Karpas-422 (cell line): Measurements from ENCODE around the gene FXYD3. TPM values are rescaled to one million over a fixed set of nuclear protein-coding genes. Genes with fewer than 3 reads are reported as not detected.

Experiments
- DNase-seq: peaks from one replicate; pipeline ENCODE4 v3.0.0-alpha.2; 2015
- H2AFZ ChIP-seq: fragments of 200-600 bp; sonication (generic); 2 replicates; pipeline ENCODE4 v1.6.1; 2014; ENCODE audit warnings: antibody characterized with exemption, low read length, mixed read lengths
- H3K27ac ChIP-seq: fragments of 200-600 bp; sonication (generic); 2 replicates; pipeline ENCODE4 v1.5.1; 2014; ENCODE audit warnings: mild to moderate bottlenecking, low read length, moderate library complexity
- H3K27me3 ChIP-seq: fragments of 200-600 bp; sonication (generic); 2 replicates; pipeline ENCODE4 v1.6.1; 2014; ENCODE audit warnings: low read length, mixed read lengths
- H3K36me3 ChIP-seq: fragments of 200-600 bp; sonication (generic); 2 replicates; pipeline ENCODE4 v1.6.1; 2014; ENCODE audit warnings: low read length, mixed read lengths; ENCODE audit not compliant: insufficient read depth
- H3K4me1 ChIP-seq: fragments of 200-600 bp; sonication (generic); 2 replicates; pipeline ENCODE4 v1.6.1; 2014; ENCODE audit warnings: mild to moderate bottlenecking, low read length, mixed read lengths
- H3K4me2 ChIP-seq: fragments of 200-600 bp; sonication (generic); 2 replicates; pipeline ENCODE4 v1.6.1; 2014; ENCODE audit warnings: low read length, low read depth, mild to moderate bottlenecking; ENCODE audit not compliant: poor library complexity, severe bottlenecking
- H3K4me3 ChIP-seq: fragments of 200-600 bp; sonication (generic); 2 replicates; pipeline ENCODE4 v1.5.1; 2014; ENCODE audit warnings: mild to moderate bottlenecking, antibody characterized with exemption, low read length, mixed read lengths
- H3K79me2 ChIP-seq: fragments of 200-600 bp; sonication (generic); 2 replicates; pipeline ENCODE4 v1.6.1; 2014; ENCODE audit warnings: mild to moderate bottlenecking, low read length, mixed read lengths
- H3K9ac ChIP-seq: fragments of 200-600 bp; sonication (generic); 2 replicates; pipeline ENCODE4 v1.6.0; 2014; ENCODE audit warnings: low read length
- H3K9me2 ChIP-seq: fragments of 200-600 bp; sonication (generic), shearing (Covaris generic); replicated peaks from 2 replicates; pipeline ENCODE4 v1.6.0; 2014; ENCODE audit warnings: mild to moderate bottlenecking, low read length, moderate library complexity; ENCODE audit not compliant: insufficient read depth
- H3K9me3 ChIP-seq: fragments of 300-700, 200-600 bp; sonication (generic); 2 replicates; pipeline ENCODE4 v1.6.1; 2014; ENCODE audit warnings: low read length, mixed read lengths
- H4K20me1 ChIP-seq: fragments of 200-600 bp; sonication (generic); 2 replicates; pipeline ENCODE4 v1.6.1; 2014; ENCODE audit warnings: mild to moderate bottlenecking, antibody characterized with exemption, low read length, low read depth; ENCODE audit not compliant: insufficient read depth
- small RNA-seq: library from RNA; depleted of rRNA; stranded (forward); fragments of <200 nt; gene quantifications from one replicate; pipeline ENCODE3, GENCODE V24; 2014
- total RNA-seq: library from RNA; depleted of rRNA; stranded (reverse); fragments of >200 nt; shearing (Covaris generic); gene quantifications from 2 replicates; pipeline ENCODE4 v1.2.3, GENCODE V29; 2014; ENCODE audit warnings: low replicate concordance; rRNA removed

FXYD3 gene
- total RNA-seq, 1 experiment from 2014 or later = not detected

DNA sequence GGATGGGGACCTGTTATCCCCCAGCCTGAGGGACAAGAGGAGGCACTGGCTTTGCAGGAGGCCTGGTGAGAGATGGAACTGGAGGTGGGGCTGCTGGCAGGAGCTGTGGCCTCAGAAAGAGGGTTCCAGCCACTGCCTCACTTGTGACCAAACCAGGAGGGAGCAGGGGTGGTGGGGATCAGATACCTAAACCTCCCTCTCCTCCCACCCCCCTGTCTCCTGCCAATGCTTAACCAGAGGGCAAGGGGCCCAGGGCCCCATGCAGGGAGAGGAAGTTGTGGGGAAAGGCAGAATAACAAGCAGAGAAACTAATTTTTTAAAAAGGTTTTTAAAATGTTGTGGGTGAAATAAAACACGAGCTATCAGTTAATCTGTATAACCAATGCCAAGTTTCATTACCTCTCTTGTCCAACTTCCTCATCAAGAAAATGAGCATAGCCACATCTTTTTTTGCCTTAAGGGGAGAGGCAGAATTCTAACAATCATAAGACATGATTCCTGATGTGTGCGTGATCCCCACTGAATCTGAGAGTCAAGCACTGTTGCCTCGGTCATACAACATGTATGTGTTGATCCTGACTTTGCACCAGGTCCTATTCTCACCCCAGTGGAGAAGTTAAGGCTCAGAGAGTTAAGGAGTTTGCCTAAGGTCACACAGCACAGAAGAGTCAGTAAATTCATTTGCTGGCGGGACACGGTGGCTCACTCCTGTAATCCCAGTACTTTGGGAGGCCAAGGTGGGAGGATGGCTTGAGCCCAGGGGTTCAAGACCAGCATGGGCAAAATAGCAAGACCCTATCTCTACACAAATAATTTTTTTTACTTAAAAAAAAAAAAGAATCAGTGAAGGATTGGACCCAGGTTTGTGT, 51.9 kb downstream of the FXYD3 start:
- Histone ChIP-seq H4K20me1 (no peaks in the 10 kb centered on the region), H3K36me3 (peaks cover 41% of the 10 kb centered on the region), H3K27ac (peak overlapping the region; percentile 49; the same call in 1 of the 2 replicates), H3K4me3 (no peak overlapping the region), H2AFZ (no peak overlapping the region), H3K79me2 (no peaks in the 10 kb centered on the region), H3K27me3 (no peaks in the 10 kb centered on the region), H3K9me3 (peaks cover 31% of the 10 kb centered on the region), H3K4me1 (peaks cover 5% of the 10 kb centered on the region), H3K9ac (no peak overlapping the region), H3K4me2 (no peak overlapping the region), H3K9me2 (no peaks in the 10 kb centered on the region)
- DNase-seq = no peak

DNA sequence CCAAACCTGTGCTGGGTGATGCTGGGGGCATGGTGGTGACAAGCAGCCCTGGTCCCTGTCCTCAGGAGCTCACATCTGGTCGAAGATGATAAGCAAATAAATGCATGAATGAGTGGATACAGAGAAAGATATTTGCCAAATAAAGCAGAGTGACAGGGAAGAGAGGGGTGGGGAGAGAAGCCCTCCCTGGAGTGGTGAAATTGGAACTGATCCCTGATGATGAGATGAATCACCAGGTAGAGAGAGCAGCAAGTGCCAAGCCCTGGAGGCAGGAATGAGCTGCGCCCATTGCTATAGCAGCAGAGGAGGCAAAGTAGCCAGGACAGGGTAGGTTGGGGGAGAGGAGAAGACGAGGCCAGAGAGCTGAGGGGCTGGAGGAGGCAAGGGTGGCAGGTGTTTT, 52.6 kb downstream of the FXYD3 start:
- Histone ChIP-seq H3K36me3 (peaks cover 34% of the 10 kb centered on the region), H3K9me2 (no peaks in the 10 kb centered on the region), H3K4me3 (no peak overlapping the region), H3K27ac (no peak overlapping the region), H3K9ac (no peak overlapping the region), H3K9me3 (peaks cover 31% of the 10 kb centered on the region), H3K4me1 (peaks cover 5% of the 10 kb centered on the region), H3K27me3 (no peaks in the 10 kb centered on the region), H2AFZ (no peak overlapping the region), H3K4me2 (no peak overlapping the region), H4K20me1 (no peaks in the 10 kb centered on the region), H3K79me2 (no peaks in the 10 kb centered on the region)
- DNase-seq = no peak

DNA sequence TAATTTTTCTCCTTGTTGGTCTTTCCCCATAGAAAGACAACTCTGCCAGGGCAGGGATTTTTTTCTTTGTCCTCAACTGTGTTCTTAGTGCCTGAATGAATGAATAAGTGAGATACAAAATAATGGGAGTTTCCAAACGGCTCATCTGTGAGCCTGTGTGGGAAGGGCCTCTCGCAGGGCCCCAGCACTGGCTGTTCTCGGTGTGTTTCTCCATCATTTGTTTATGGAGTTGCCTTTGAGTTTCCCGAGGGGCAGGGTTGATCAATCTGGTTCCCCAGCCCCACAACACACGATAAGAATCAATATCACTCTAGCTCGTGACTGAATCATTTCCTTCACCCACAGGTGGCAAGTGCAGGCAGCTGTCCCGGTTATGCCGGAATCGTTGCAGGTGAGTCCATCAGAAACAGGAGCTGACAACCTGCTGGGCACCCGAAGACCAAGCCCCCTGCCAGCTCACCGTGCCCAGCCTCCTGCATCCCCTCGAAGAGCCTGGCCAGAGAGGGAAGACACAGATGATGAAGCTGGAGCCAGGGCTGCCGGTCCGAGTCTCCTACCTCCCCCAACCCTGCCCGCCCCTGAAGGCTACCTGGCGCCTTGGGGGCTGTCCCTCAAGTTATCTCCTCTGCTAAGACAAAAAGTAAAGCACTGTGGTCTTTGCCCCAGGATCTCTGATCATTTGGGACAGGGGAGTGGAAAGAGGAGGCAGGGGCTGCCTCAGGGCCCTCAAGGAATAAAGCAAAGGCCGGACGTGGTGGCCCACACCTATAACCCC, 53.8 kb downstream of the FXYD3 start:
- Histone ChIP-seq H3K4me1 (peaks cover 5% of the 10 kb centered on the region), H3K9me2 (no peaks in the 10 kb centered on the region), H3K9me3 (peaks cover 22% of the 10 kb centered on the region)

GRCh38 chr19:35170359-35171061, 54.9 kb downstream of the FXYD3 start:
- Histone ChIP-seq H3K9me2 (no peaks in the 10 kb centered on the region), H3K4me2 (no peak overlapping the region), H3K79me2 (no peaks in the 10 kb centered on the region), H2AFZ (no peak overlapping the region), H3K4me3 (no peak overlapping the region), H3K9me3 (peaks cover 11% of the 10 kb centered on the region), H4K20me1 (no peaks in the 10 kb centered on the region), H3K9ac (no peak overlapping the region), H3K27ac (no peak overlapping the region), H3K36me3 (peaks cover 14% of the 10 kb centered on the region), H3K4me1 (peaks cover 5% of the 10 kb centered on the region), H3K27me3 (no peaks in the 10 kb centered on the region)
- no peak for DNase-seq

More for the DNA sequence above, 53.8 kb downstream of the FXYD3 start:
- H4K20me1 ChIP-seq = no peaks in the 10 kb centered on the region
- H3K27me3 ChIP-seq = no peaks in the 10 kb centered on the region
- no peaks in the 10 kb centered on the region for H3K79me2 ChIP-seq
- H3K4me3 ChIP-seq = no peak overlapping the region
- no peak overlapping the region for H3K27ac ChIP-seq
- H3K36me3 ChIP-seq = peaks cover 24% of the 10 kb centered on the region
- DNase-seq = no peak
- no peak overlapping the region for H2AFZ ChIP-seq
- no peak overlapping the region for H3K9ac ChIP-seq
- no peak overlapping the region for H3K4me2 ChIP-seq

GRCh38 chr19:35171730-35172129, 56.1 kb downstream of the FXYD3 start:
- Histone ChIP-seq H3K79me2 (no peaks in the 10 kb centered on the region), H3K9me3 (no peaks in the 10 kb centered on the region; the same call in 1 of the 2 replicates), H3K27ac (no peak overlapping the region), H3K9ac (no peak overlapping the region), H4K20me1 (no peaks in the 10 kb centered on the region), H3K4me3 (no peak overlapping the region), H2AFZ (no peak overlapping the region), H3K4me2 (no peak overlapping the region), H3K4me1 (peaks cover 5% of the 10 kb centered on the region), H3K27me3 (no peaks in the 10 kb centered on the region), H3K9me2 (no peaks in the 10 kb centered on the region), H3K36me3 (peaks cover 1% of the 10 kb centered on the region)
- DNase-seq = no peak

Small RNAs within 50 kb of the gene (small RNA-seq; reads per million reads assigned to genes)
- gene AC020907.2 = not detected

Other genes starting within 250 kb of the FXYD3 start
- gene ZNF30, start 188.9 kb upstream of the FXYD3 start, total RNA-seq = 6.3 and 8.5 TPM in 2 replicates
- 11.4 and 12.8 TPM in 2 replicates for gene ZNF792, start 151.6 kb upstream of the FXYD3 start, total RNA-seq
- 45.2 and 76.4 TPM in 2 replicates for gene GRAMD1A, start 115.5 kb upstream of the FXYD3 start, total RNA-seq
- 0.52 and 0.54 TPM in 2 replicates for gene SCN1B, start 85.4 kb upstream of the FXYD3 start, total RNA-seq
- gene HPN, start 74.1 kb upstream of the FXYD3 start, total RNA-seq = 0.11 TPM in 1 of 2 replicates, not detected in the other
- 0.22 TPM in 1 of 2 replicates, not detected in the other for gene LGI4, start 19.2 kb downstream of the FXYD3 start, total RNA-seq
- not detected in 2 replicates for gene FXYD1, start 23.0 kb downstream of the FXYD3 start, total RNA-seq
- not detected in 2 replicates for gene FXYD7, start 27.4 kb downstream of the FXYD3 start, total RNA-seq
- gene FXYD5, start 38.9 kb downstream of the FXYD3 start, total RNA-seq = 89.3 and 134 TPM in 2 replicates
- gene FAM187B, start 112.9 kb downstream of the FXYD3 start, total RNA-seq = not detected in 2 replicates
- gene LSR, start 133.2 kb downstream of the FXYD3 start, total RNA-seq = 0.63 and 1.2 TPM in 2 replicates
- 97.9 and 224 TPM in 2 replicates for gene USF2, start 153.1 kb downstream of the FXYD3 start, total RNA-seq
- 0.45 TPM in 1 of 2 replicates, not detected in the other for gene HAMP, start 166.7 kb downstream of the FXYD3 start, total RNA-seq
- gene MAG, start 176.3 kb downstream of the FXYD3 start, total RNA-seq = 0.36 TPM in 1 of 2 replicates, not detected in the other
- 454 and 602 TPM in 2 replicates for gene CD22, start 213.4 kb downstream of the FXYD3 start, total RNA-seq
- 0.34 and 2.0 TPM in 2 replicates for gene FFAR1, start 232.1 kb downstream of the FXYD3 start, total RNA-seq
- not detected in 2 replicates for gene FFAR3, start 242.6 kb downstream of the FXYD3 start, total RNA-seq